GM12875 (cell line): ENCODE measurements around the gene NFATC1.

Experiments used
- H3K4me3 ChIP-seq: one replicate; pipeline ENCODE4 v1.5.1; 2011; ENCODE audit warnings: low read depth, low read length, control low read depth
- CTCF ChIP-seq: IDR thresholded peaks from 2 replicates; pipeline ENCODE4 v1.5.1; 2011; ENCODE audit warnings: low read depth, mild to moderate bottlenecking, control low read depth, inconsistent platforms, low read length, moderate library complexity, borderline replicate concordance; ENCODE audit not compliant: insufficient read depth

The NFATC1 gene

GRCh38 chr18:79518028-79518682 lies 122.4 kb downstream of the NFATC1 start:
- no peak overlapping the region for H3K4me3 ChIP-seq
- no peak for TF ChIP-seq CTCF

GRCh38 chr18:79518683-79519128 lies 123.0 kb downstream of the NFATC1 start:
- no peak for TF ChIP-seq CTCF
- H3K4me3 ChIP-seq, result no peak overlapping the region

- no peak for TF ChIP-seq CTCF
Measured at GRCh38 chr18:79519751-79520477, 124.2 kb downstream of the NFATC1 start.

GRCh38 chr18:79520478-79521390 lies 125.0 kb downstream of the NFATC1 start:
- H3K4me3 ChIP-seq, result no peak overlapping the region
- no peak for TF ChIP-seq CTCF

More at GRCh38 chr18:79519751-79520477, 124.2 kb downstream of the NFATC1 start:
- no peak overlapping the region for H3K4me3 ChIP-seq

- H3K4me3 ChIP-seq, result no peak overlapping the region
- no peak for TF ChIP-seq CTCF
Measured at GRCh38 chr18:79521416-79522205, 125.9 kb downstream of the NFATC1 start.

- TF ChIP-seq CTCF, result 0 out of 2 replicates have a peak, but pooled peaks have one; percentile 0
- peak overlapping the region; percentile 21 for H3K4me3 ChIP-seq
Measured at GRCh38 chr18:79522451-79523205, 126.9 kb downstream of the NFATC1 start.
